Urinary bladder (tissue), 2 donors: Measurements from ENCODE around the gene IKZF5. TPM values are rescaled to one million over a fixed set of nuclear protein-coding genes. Genes with fewer than 3 reads are reported as not detected.

ENCODE experiments used
- polyA plus RNA-seq: library from polyadenylated mRNA; stranded (reverse); fragments of 200-250 nt; gene quantifications from one replicate; pipeline ENCODE4 v1.2.3, GENCODE V29; 2013
- total RNA-seq: library from RNA; depleted of rRNA; stranded (reverse); fragments of >200 nt; gene quantifications from one replicate; pipeline ENCODE4 v1.2.3, GENCODE V29; 2014
- donor health status: healthy.

Gene IKZF5
- total and polyA plus RNA-seq, 2 donors: 8.6 to 19.1 TPM

Other genes with a start within 250 kb of the IKZF5 start
- gene CUZD1, start 162.9 kb downstream of the IKZF5 start, total RNA-seq: 0.63 TPM
- 0.56 TPM for gene CUZD1, start 162.9 kb downstream of the IKZF5 start, polyA plus RNA-seq
- 2.4 TPM for gene FAM24B, start 129.2 kb downstream of the IKZF5 start, total RNA-seq
- 1.8 TPM for gene FAM24B, start 129.2 kb downstream of the IKZF5 start, polyA plus RNA-seq
- not detected for gene FAM24A, start 98.2 kb downstream of the IKZF5 start, total RNA-seq
- not detected for gene FAM24A, start 98.2 kb downstream of the IKZF5 start, polyA plus RNA-seq
- gene C10orf88, start 54.6 kb downstream of the IKZF5 start, total RNA-seq: 18.5 TPM
- 6.0 TPM for gene C10orf88, start 54.6 kb downstream of the IKZF5 start, polyA plus RNA-seq
- 5.0 TPM for gene PSTK, start 28.4 kb downstream of the IKZF5 start, total RNA-seq
- 3.1 TPM for gene PSTK, start 28.4 kb downstream of the IKZF5 start, polyA plus RNA-seq
- 24.0 TPM for gene ACADSB, start 211 bp upstream of the IKZF5 start, total RNA-seq
- gene ACADSB, start 211 bp upstream of the IKZF5 start, polyA plus RNA-seq: 12.7 TPM
- not detected for gene HMX3, start 127.2 kb upstream of the IKZF5 start, total RNA-seq
- not detected for gene HMX3, start 127.2 kb upstream of the IKZF5 start, polyA plus RNA-seq
- gene HMX2, start 139.3 kb upstream of the IKZF5 start, total RNA-seq: not detected
- gene HMX2, start 139.3 kb upstream of the IKZF5 start, polyA plus RNA-seq: not detected
- 115 TPM for gene BUB3, start 145.6 kb upstream of the IKZF5 start, total RNA-seq
- 69.8 TPM for gene BUB3, start 145.6 kb upstream of the IKZF5 start, polyA plus RNA-seq